ENCODE data around the gene TGFBR3L.
A peak's percentile ranks its signal among the peaks of the same experiment; 100 is the strongest.
"Not testable (repeated sequence)": the region's sequence is repeated elsewhere in the genome, so short reads cannot be mapped to it uniquely, and the experiment has no call there.

Gene TGFBR3L

GRCh38 chr19:7881910-7882309, 32.7 kb upstream of the TGFBR3L start:
- DNase-seq: no peak

- no peak for DNase-seq
These were observed 31.5 kb upstream of the TGFBR3L start for GRCh38 chr19:7883105-7883504.

- DNase-seq: no peak
These were observed 30.6 kb upstream of the TGFBR3L start for GRCh38 chr19:7883796-7884570.

- no peak for DNase-seq
These were observed 28.8 kb upstream of the TGFBR3L start for GRCh38 chr19:7885818-7886217.

- DNase-seq: no peak
These were observed 27.1 kb upstream of the TGFBR3L start for GRCh38 chr19:7887408-7888144.

- no peak for DNase-seq
These were observed 26.3 kb upstream of the TGFBR3L start, which contains the start of gene LRRC8E for GRCh38 chr19:7888145-7888825. Gene LRRC8E, plus strand, starts transcription at chr19:7888510. Its CDS starts 7,094 bp downstream, at chr19:7895604.

GRCh38 chr19:7888826-7889217, 25.8 kb upstream of the TGFBR3L start:
- DNase-seq: no peak

- DNase-seq: not testable (repeated sequence)
These were observed 21.1 kb upstream of the TGFBR3L start for GRCh38 chr19:7893362-7894101.

- no peak for DNase-seq
These were observed 19.9 kb upstream of the TGFBR3L start for GRCh38 chr19:7894612-7895309.

GRCh38 chr19:7895565-7895964, 19.1 kb upstream of the TGFBR3L start:
- no peak for DNase-seq

- DNase-seq: no peak
These were observed 17.3 kb upstream of the TGFBR3L start for GRCh38 chr19:7897292-7897691.

GRCh38 chr19:7898967-7899366, 15.7 kb upstream of the TGFBR3L start:
- no peak for DNase-seq

GRCh38 chr19:7899751-7900378, 14.8 kb upstream of the TGFBR3L start:
- DNase-seq: no peak

GRCh38 chr19:7900401-7900870, 14.2 kb upstream of the TGFBR3L start:
- DNase-seq: no peak

- no peak for DNase-seq
These were observed 13.7 kb upstream of the TGFBR3L start for GRCh38 chr19:7900931-7901330.

GRCh38 chr19:7901337-7901736, 13.3 kb upstream of the TGFBR3L start:
- no peak for DNase-seq

- DNase-seq: no peak
These were observed 11.8 kb upstream of the TGFBR3L start for GRCh38 chr19:7902796-7903243.

GRCh38 chr19:7903244-7904073, 11.2 kb upstream of the TGFBR3L start, which contains the start of gene MAP2K7:
Gene MAP2K7, plus strand, starts transcription at chr19:7903877. Its CDS starts 68 bp downstream, at chr19:7903945.
- peak; percentile 96 for DNase-seq

- no peak for DNase-seq
These were observed 10.3 kb upstream of the TGFBR3L start for GRCh38 chr19:7904074-7905020.
